GM12878 (cell line): ENCODE measurements around the gene RECQL5. TPM values are rescaled to one million over a fixed set of nuclear protein-coding genes. Genes with fewer than 3 reads are reported as not detected.

Experiments used
- ATAC-seq: fragments of 200-7000 bp; cut with Tn5 transposase; 3 replicates; pipeline ENCODE4 v1.9.1; 2020; ENCODE audit warnings: mild to moderate bottlenecking, moderate library complexity
- BruUV-seq: library from RNA; stranded (reverse); fragments of 400-500 nt; replicated peaks from 2 replicates; lab custom pipeline; 2021; lab: Mats Ljungman, UMichigan
- CTCF ChIA-PET: fragments of 300-600 bp; sonication (Branson Sonifier 250); formaldehyde crosslinking; extraction: SDS; loops from one replicate; lab custom pipeline; 2021; ENCODE audit warnings: inconsistent platforms; lab: Yijun Ruan, JAX
- POLR2A ChIA-PET: fragments of 350-600 bp; formaldehyde crosslinking; extraction: SDS; loops from one replicate; lab custom pipeline; 2021; ENCODE audit warnings: inconsistent platforms; lab: Charles Lee
- RAD21 ChIA-PET: fragments of 300-600 bp; sonication (Branson Sonifier 250); formaldehyde crosslinking; loops from one replicate; lab custom pipeline; 2023; ENCODE audit warnings: antibody characterized with exemption; ENCODE audit not compliant: unreplicated experiment; lab: Charles Lee
- SMC1A ChIA-PET: fragments of 300-600 bp; sonication (Branson Sonifier 250); formaldehyde crosslinking; loops from one replicate; lab custom pipeline; 2023; ENCODE audit not compliant: unreplicated experiment, uncharacterized antibody; lab: Charles Lee
- DNase-seq: peaks from one replicate; pipeline ENCODE4 v3.0.0-alpha.2; 2011; ENCODE audit warnings: low read depth, low spot score
- FAIRE-seq: peaks from 3 replicates; lab custom pipeline; 2011; peaks lifted over from hg19 to GRCh38; lab: Jason Lieb, UNC
- H2AFZ ChIP-seq: 2 replicates; pipeline ENCODE4 v1.6.0; 2011; ENCODE audit warnings: low read depth, low read length, control low read depth; ENCODE audit not compliant: control insufficient read depth
- H3K27ac ChIP-seq: 2 replicates; pipeline ENCODE4 v1.5.1; 2011; ENCODE audit warnings: control low read depth; ENCODE audit not compliant: control insufficient read depth, insufficient read depth
- H3K27me3 ChIP-seq, 2 experiments: replicated peaks in 1 of 2; 2 replicates each; pipeline versions ENCODE4 v1.6.0 to v1.6.1; 2011; ENCODE audit warnings: low read length in 1 of 2; ENCODE audit not compliant: control insufficient read depth in 2 of 2, insufficient read depth in 2 of 2
- H3K36me3 ChIP-seq, 2 experiments: 2 replicates each; pipeline ENCODE4 v1.5.1; 2011; ENCODE audit warnings: low read length in 1 of 2; ENCODE audit not compliant: control insufficient read depth in 2 of 2, insufficient read depth in 2 of 2
- H3K4me1 ChIP-seq: 2 replicates; pipeline ENCODE4 v1.6.1; 2011; ENCODE audit warnings: mild to moderate bottlenecking, low read length, moderate library complexity, mixed read lengths; ENCODE audit not compliant: control insufficient read depth, insufficient read depth
- H3K4me2 ChIP-seq: 2 replicates; pipeline ENCODE4 v1.6.0; 2011; ENCODE audit warnings: control low read depth; ENCODE audit not compliant: control insufficient read depth, insufficient read depth
- H3K4me3 ChIP-seq: fragments of 200-600 bp; sonication (generic); 2 replicates; pipeline ENCODE4 v1.5.1; 2016
- H3K79me2 ChIP-seq: 2 replicates; pipeline ENCODE4 v1.6.0; 2011; ENCODE audit warnings: low read length; ENCODE audit not compliant: control insufficient read depth, insufficient read depth
- H3K9ac ChIP-seq: 2 replicates; pipeline ENCODE4 v1.8.0; 2011; ENCODE audit warnings: low read length, control low read depth, mixed read lengths; ENCODE audit not compliant: control insufficient read depth, insufficient read depth
- H3K9me3 ChIP-seq: replicated peaks from 3 replicates; pipeline ENCODE4 v1.5.1; 2011; ENCODE audit warnings: mild to moderate bottlenecking, low read length; ENCODE audit not compliant: control insufficient read depth, insufficient read depth
- H4K20me1 ChIP-seq: 2 replicates; pipeline ENCODE4 v1.6.0; 2011; ENCODE audit not compliant: control insufficient read depth, insufficient read depth
- ATF7 ChIP-seq: fragments of 450-650 bp; IDR thresholded peaks from 2 replicates; pipeline ENCODE4 v1.6.1; 2016; ENCODE audit warnings: low read depth, mild to moderate bottlenecking
- IRF3 ChIP-seq: fragments of 450-650 bp; IDR thresholded peaks from 2 replicates; pipeline ENCODE4 v1.6.1; 2014; ENCODE audit warnings: mild to moderate bottlenecking
- PRDM15 ChIP-seq: fragments of 450-650 bp; formaldehyde crosslinking; IDR thresholded peaks from 2 replicates; pipeline ENCODE4 v1.4.0; 2020; ENCODE audit warnings: mild to moderate bottlenecking, moderate library complexity
- RB1 ChIP-seq: fragments of 450-650 bp; formaldehyde crosslinking; IDR thresholded peaks from 2 replicates; pipeline ENCODE4 v1.6.1; 2017; ENCODE audit warnings: mild to moderate bottlenecking, borderline replicate concordance
- RELA ChIP-seq: fragments of 450-650 bp; IDR thresholded peaks from 2 replicates; pipeline ENCODE4 v1.8.0; 2014; ENCODE audit warnings: borderline replicate concordance; ENCODE audit not compliant: partially characterized antibody
- ZBTB4 ChIP-seq: fragments of 450-650 bp; formaldehyde crosslinking; IDR thresholded peaks from 2 replicates; pipeline ENCODE4 v1.4.0; 2022; ENCODE audit warnings: mild to moderate bottlenecking, moderate library complexity
- ZBTB40 ChIP-seq: fragments of 450-650 bp; IDR thresholded peaks from 2 replicates; pipeline ENCODE4 v1.6.1; 2016; ENCODE audit warnings: mild to moderate bottlenecking, moderate library complexity, borderline replicate concordance
- WGBS: methylation state at CpG from one replicate; pipeline ENCODE4 v1.1.6; 2016; ENCODE audit warnings: low lambda C conversion rate; ENCODE audit not compliant: insufficient replicate concordance, insufficient coverage; ENCODE audit errors: missing lambda C conversion rate; 5-methylcytosine and 5-hydroxymethylcytosine counted together
- in situ Hi-C: fragments of 300-500 bp; cut with MboI; formaldehyde crosslinking; loops from 9 replicates; pipeline ENCODE4 v1.14.3; 2018; ENCODE audit warnings: mixed read lengths
- intact Hi-C: fragments of 100-400 bp; cut with micrococcal nuclease; formaldehyde crosslinking; loops from one replicate; pipeline ENCODE4 v1.14.2; 2022; ENCODE audit not compliant: unreplicated experiment
- polyA plus RNA-seq, 11 experiments: library from polyadenylated mRNA; depleted of rRNA in 4 of 11; unstranded in 6 of 11; stranded (reverse) in 5 of 11; fragments of >200 nt; fragmentation: Nextera tagmentation in 4 of 11; fragmentation: Illumina TruSeq in 1 of 11; extraction: Ambion mirVana in 4 of 11; extraction: Trizol in 1 of 11; gene quantifications; 1 replicate in 1 of 11; 2 replicates in 10 of 11; pipeline versions ENCODE4 v1.2.1 to v1.2.3, GENCODE V29; 2011 to 2016; ENCODE audit warnings: inconsistent platforms in 2 of 11, missing spikeins in 2 of 11, low read depth in 1 of 11
- total RNA-seq, 4 experiments: library from RNA; depleted of rRNA in 3 of 4; stranded (reverse); fragments of >200 nt in 3 of 4; fragmentation: Illumina TruSeq in 1 of 4; extraction: Trizol in 1 of 4; gene quantifications; 2 replicates each; pipeline versions ENCODE4 v1.2.1 to v1.2.3, GENCODE V29; 2013 to 2021

The RECQL5 gene
- total and polyA plus RNA-seq, 10 of the 15 experiments (the other 5 are each of a cell fraction or from before 2014, with no cell fraction given) = 3.6 to 30.6 (median 20.1) TPM

- TF ChIP-seq IRF3 (no peak), ZBTB40 (peak; percentile 95)
Observed at GRCh38 chr17:75666959-75667790, at the start of gene RECQL5, which contains the start of gene SAP30BP (continued).

- FAIRE-seq = no peak
- intact Hi-C loops = no loop called here
- no peak for ATAC-seq
- TF ChIP-seq ATF7 (no peak), ZBTB4 (no peak), PRDM15 (CRISPR knock-in tag) (no peak), RELA (no peak), RB1 (no peak)
Observed at GRCh38 chr17:75712446-75712845, 45.5 kb upstream of the RECQL5 start.

More at GRCh38 chr17:75712446-75712845, 45.5 kb upstream of the RECQL5 start:
- Histone ChIP-seq H3K27me3 (no peaks in the 10 kb centered on the region), H3K4me1 (no peaks in the 10 kb centered on the region), H3K9ac (no peak overlapping the region), H4K20me1 (no peaks in the 10 kb centered on the region), H3K4me3 (no peak overlapping the region), H3K9me3 (no peaks in the 10 kb centered on the region), H3K79me2 (no peaks in the 10 kb centered on the region), H3K4me2 (no peak overlapping the region), H3K36me3 (peaks cover 0 to 5% of the 10 kb centered on the region in 2 experiments; a peak in 2 of 4 replicates), H2AFZ (no peak overlapping the region), H3K27ac (no peak overlapping the region)
- BruUV-seq = no TSS peak
- ChIA-PET POLR2A (no interaction called here), RAD21 (interaction anchor here (0.6 kb wide), 1 partner anchor 41 kb away, joined by 3 read pairs; no protein-coding TSS in a partner anchor), CTCF (interaction anchor here (1.0 to 1.3 kb wide), 2 partner anchors 78 to 80 kb away, joined by 3 to 5 read pairs; partner anchors contain the start of gene SMIM5), SMC1A (interaction anchor here (0.6 kb wide), 1 partner anchor 111 kb away, joined by 3 read pairs; no protein-coding TSS in a partner anchor)
- in situ Hi-C loops = no loop called here
- DNase-seq = no peak
- WGBS = 0% methylated on average over 2 of the region's 2 CpGs
